IMR-90 (cell line): ENCODE results near the gene CAPS2. TPM values are rescaled to one million over a fixed set of nuclear protein-coding genes. Genes with fewer than 3 reads are reported as not detected.

Experiments used
- ATAC-seq: fragments of 200-7000 bp; cut with Tn5 transposase; 2 replicates; pipeline ENCODE4 v1.9.1; 2020; ENCODE audit warnings: low read depth, mild to moderate bottlenecking, moderate library complexity
- BruUV-seq: library from RNA; stranded (reverse); fragments of 400-500 nt; replicated peaks from 2 replicates; lab custom pipeline; 2021; lab: Mats Ljungman, UMichigan
- CTCF ChIA-PET: fragments of 300-600 bp; formaldehyde crosslinking; extraction: SDS; loops from one replicate; lab custom pipeline; 2021; ENCODE audit warnings: antibody characterized with exemption; lab: Yijun Ruan, JAX
- POLR2A ChIA-PET: fragments of 300-600 bp; sonication (Branson Sonifier 250); formaldehyde crosslinking; loops from one replicate; lab custom pipeline; 2022; ENCODE audit warnings: antibody characterized with exemption; ENCODE audit not compliant: unreplicated experiment; lab: Charles Lee
- DNase-seq: peaks from one replicate; pipeline ENCODE4 v3.0.0; 2013
- H2AFZ ChIP-seq: replicated peaks from 2 replicates; pipeline ENCODE3; 2013; ENCODE audit warnings: low read length, mild to moderate bottlenecking; ENCODE audit not compliant: poor library complexity
- H2AK5ac ChIP-seq: 2 replicates; pipeline ENCODE4 v1.6.1; 2013; ENCODE audit warnings: low read depth, low read length, inconsistent platforms
- H2AK9ac ChIP-seq: replicated peaks from 2 replicates; pipeline ENCODE3; 2013; ENCODE audit warnings: mild to moderate bottlenecking, low read depth, low read length, moderate library complexity; ENCODE audit not compliant: poor library complexity
- H2BK120ac ChIP-seq: 2 replicates; pipeline ENCODE4 v1.6.1; 2013; ENCODE audit warnings: low read depth, low read length, inconsistent platforms
- H2BK15ac ChIP-seq: 3 replicates; pipeline ENCODE4 v1.6.1; 2013; ENCODE audit warnings: low read depth, low read length, inconsistent platforms
- H2BK20ac ChIP-seq: 2 replicates; pipeline ENCODE4 v1.6.1; 2013; ENCODE audit warnings: low read depth, mild to moderate bottlenecking, inconsistent platforms, low read length, moderate library complexity
- H2BK5ac ChIP-seq: 2 replicates; pipeline ENCODE4 v1.6.1; 2013; ENCODE audit warnings: mild to moderate bottlenecking, low read depth, low read length, inconsistent platforms; ENCODE audit not compliant: poor library complexity, severe bottlenecking
- H3K14ac ChIP-seq: replicated peaks from 2 replicates; pipeline ENCODE4 v1.6.1; 2013; ENCODE audit warnings: low read depth, low read length, inconsistent platforms
- H3K18ac ChIP-seq: 2 replicates; pipeline ENCODE4 v1.6.1; 2013; ENCODE audit warnings: low read depth, low read length, control low read depth
- H3K23ac ChIP-seq: 2 replicates; pipeline ENCODE4 v1.6.1; 2013; ENCODE audit warnings: low read depth, low read length, inconsistent platforms
- H3K27ac ChIP-seq: 2 replicates; pipeline ENCODE4 v1.5.1; 2013; ENCODE audit warnings: mild to moderate bottlenecking, control low read depth, low read length; ENCODE audit not compliant: insufficient read depth
- H3K27me3 ChIP-seq: 2 replicates; pipeline ENCODE4 v1.6.1; 2013; ENCODE audit warnings: low read length; ENCODE audit not compliant: control insufficient read depth, insufficient read depth
- H3K36me3 ChIP-seq: 2 replicates; pipeline ENCODE4 v1.6.1; 2013; ENCODE audit warnings: low read length, mixed read lengths; ENCODE audit not compliant: control insufficient read depth, insufficient read depth
- H3K4ac ChIP-seq: 2 replicates; pipeline ENCODE4 v1.6.1; 2013; ENCODE audit warnings: low read depth, low read length, inconsistent platforms
- H3K4me1 ChIP-seq: 2 replicates; pipeline ENCODE4 v1.6.1; 2013; ENCODE audit warnings: low read length, mixed read lengths; ENCODE audit not compliant: control insufficient read depth, insufficient read depth
- H3K4me2 ChIP-seq: 2 replicates; pipeline ENCODE4 v1.6.1; 2013; ENCODE audit warnings: low read depth, mild to moderate bottlenecking, control low read depth, low read length, moderate library complexity
- H3K4me3 ChIP-seq: 2 replicates; pipeline ENCODE4 v1.5.1; 2013; ENCODE audit warnings: low read depth, mild to moderate bottlenecking, control low read depth, low read length, moderate library complexity; ENCODE audit not compliant: insufficient read depth
- H3K56ac ChIP-seq: 2 replicates; pipeline ENCODE4 v1.6.1; 2013; ENCODE audit warnings: low read length, inconsistent platforms; ENCODE audit not compliant: insufficient read depth; ENCODE audit errors: extremely low read depth
- H3K79me1 ChIP-seq, 2 experiments: 2 replicates each; pipeline ENCODE4 v1.6.1; 2013; ENCODE audit warnings: low read length in 2 of 2, inconsistent platforms in 1 of 2, low read depth in 1 of 2
- H3K9ac ChIP-seq: 2 replicates; pipeline ENCODE4 v1.6.1; 2013; ENCODE audit warnings: low read depth, low read length, control low read depth
- H3K9me1 ChIP-seq: 2 replicates; pipeline ENCODE4 v1.6.1; 2013; ENCODE audit warnings: low read length, inconsistent platforms; ENCODE audit not compliant: insufficient read depth
- H3K9me3 ChIP-seq: 2 replicates; pipeline ENCODE4 v1.6.1; 2013; ENCODE audit warnings: low read length; ENCODE audit not compliant: control insufficient read depth, insufficient read depth
- H4K20me1 ChIP-seq: 2 replicates; pipeline ENCODE4 v1.6.1; 2013; ENCODE audit warnings: low read length, inconsistent platforms; ENCODE audit not compliant: insufficient read depth
- H4K5ac ChIP-seq: 2 replicates; pipeline ENCODE4 v1.6.1; 2013; ENCODE audit warnings: mild to moderate bottlenecking, low read depth, low read length, control low read depth
- H4K8ac ChIP-seq, 2 experiments: 2 replicates each; pipeline ENCODE4 v1.6.1; 2013; ENCODE audit warnings: low read depth in 2 of 2, low read length in 2 of 2, control low read depth in 1 of 2, inconsistent platforms in 1 of 2
- H4K91ac ChIP-seq: 2 replicates; pipeline ENCODE4 v1.6.1; 2013; ENCODE audit warnings: low read depth, low read length, inconsistent platforms; ENCODE audit not compliant: insufficient read depth
- BHLHE40 ChIP-seq: fragments of 150-350 bp; IDR thresholded peaks from 2 replicates; pipeline ENCODE4 v1.6.1; 2016; ENCODE audit warnings: mild to moderate bottlenecking, low read depth, low read length
- CHD1 ChIP-seq: IDR thresholded peaks from 2 replicates; pipeline ENCODE4 v1.6.1; 2012; ENCODE audit warnings: low read depth, low read length, improper control_type of control experiment
- FOS ChIP-seq: fragments of 150-350 bp; IDR thresholded peaks from 2 replicates; pipeline ENCODE4 v1.6.1; 2016; ENCODE audit warnings: low read depth, low read length
- MAFK ChIP-seq: IDR thresholded peaks from 2 replicates; pipeline ENCODE4 v1.6.1; 2012; ENCODE audit warnings: low read depth, low read length, improper control_type of control experiment
- MAZ ChIP-seq: IDR thresholded peaks from 2 replicates; pipeline ENCODE4 v1.6.1; 2012; ENCODE audit warnings: low read depth, mild to moderate bottlenecking, low read length, improper control_type of control experiment, moderate library complexity, borderline replicate concordance
- MXI1 ChIP-seq: IDR thresholded peaks from 2 replicates; pipeline ENCODE4 v1.6.1; 2012; ENCODE audit warnings: low read depth, mild to moderate bottlenecking, low read length, moderate library complexity, borderline replicate concordance
- NFE2L2 ChIP-seq: fragments of 150-350 bp; IDR thresholded peaks from 2 replicates; pipeline ENCODE4 v1.6.1; 2016; ENCODE audit warnings: low read depth, mild to moderate bottlenecking, low read length
- POLR2A ChIP-seq: IDR thresholded peaks from 2 replicates; pipeline ENCODE4 v1.6.1; 2012; ENCODE audit warnings: mild to moderate bottlenecking, low read depth, low read length
- RAD21 ChIP-seq: IDR thresholded peaks from 2 replicates; pipeline ENCODE4 v1.6.1; 2012; ENCODE audit warnings: low read length, improper control_type of control experiment
- RCOR1 ChIP-seq: IDR thresholded peaks from 2 replicates; pipeline ENCODE4 v1.6.1; 2012; ENCODE audit warnings: mild to moderate bottlenecking, low read length, improper control_type of control experiment; ENCODE audit not compliant: insufficient replicate concordance
- RFX5 ChIP-seq: IDR thresholded peaks from 2 replicates; pipeline ENCODE4 v1.8.0; 2012; ENCODE audit warnings: low read depth, mild to moderate bottlenecking, low read length, moderate library complexity
- WGBS, 2 experiments: methylation state at CpG; one replicate each; pipeline versions ENCODE4 v1.1.5 to v1.1.7; 2013; ENCODE audit warnings: missing lambda C conversion rate in 2 of 2; ENCODE audit not compliant: insufficient read length in 1 of 2; ENCODE audit errors: extremely low coverage in 2 of 2; 5-methylcytosine and 5-hydroxymethylcytosine counted together
- dilution Hi-C: fragments of 300-500 bp; cut with HindIII; formaldehyde crosslinking; loops from one replicate; pipeline ENCODE4 v1.14.3; 2018; ENCODE audit warnings: low sequenced_read_pairs; ENCODE audit not compliant: unreplicated experiment
- in situ Hi-C: fragments of 300-500 bp; cut with MboI; formaldehyde crosslinking; loops from 3 replicates; pipeline ENCODE4 v1.14.3; 2019; ENCODE audit warnings: low sequenced_read_pairs, inconsistent platforms, mixed read lengths
- intact Hi-C: fragments of 100-400 bp; cut with micrococcal nuclease; formaldehyde crosslinking; loops from 2 replicates; pipeline ENCODE4 v1.10.0; 2022
- polyA plus RNA-seq, 3 experiments: library from polyadenylated mRNA; depleted of rRNA; stranded (reverse); fragments of >200 nt; gene quantifications; 2 replicates each; pipeline ENCODE4 v1.2.3, GENCODE V29; 2012; ENCODE audit warnings: low replicate concordance in 1 of 3
- total RNA-seq: library from RNA; depleted of rRNA; stranded (reverse); fragments of >200 nt; gene quantifications from 2 replicates; pipeline ENCODE4 v1.2.3, GENCODE V29; 2012

CAPS2 gene
- total and polyA plus RNA-seq, 2 of the 4 experiments (the other 2 are of a cell fraction): 1.2 to 2.7 TPM

DNA sequence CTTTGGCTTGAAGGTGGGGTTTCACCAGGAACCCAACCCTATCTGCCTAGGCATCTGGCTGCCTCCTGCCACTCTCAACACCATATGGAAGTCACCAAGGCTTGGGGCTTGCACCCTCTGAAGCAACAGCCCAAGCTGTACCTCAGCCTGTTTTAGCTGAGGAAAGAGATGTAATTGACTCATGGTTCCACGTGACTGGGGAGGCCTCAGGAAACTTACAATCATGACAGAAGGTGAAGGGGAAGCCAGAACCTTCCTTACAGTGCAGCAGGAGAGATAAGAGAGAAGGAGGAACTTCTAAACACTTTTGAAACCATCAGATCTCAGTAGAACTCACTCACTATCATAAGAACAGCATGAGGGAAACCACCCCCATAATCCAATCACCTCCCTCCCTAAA, 31.3 kb upstream of the CAPS2 start:
- Histone ChIP-seq H4K20me1 (no peaks in the 10 kb centered on the region), H3K18ac (no peak overlapping the region), H3K79me1 (no peaks in the 10 kb centered on the region), H2BK15ac (no peak overlapping the region), H2AK5ac (no peak overlapping the region), H4K8ac (no peak overlapping the region), H3K23ac (no peak overlapping the region), H3K56ac (no peak overlapping the region), H3K4ac (no peak overlapping the region), H3K27ac (no peak overlapping the region), H2BK20ac (no peak overlapping the region), H4K5ac (no peak overlapping the region), H4K91ac (no peak overlapping the region), H3K27me3 (no peaks in the 10 kb centered on the region; the same call in 1 of the 2 replicates), H2BK5ac (no peak overlapping the region), H3K9me1 (no peaks in the 10 kb centered on the region), H3K36me3 (no peaks in the 10 kb centered on the region), H3K4me2 (no peak overlapping the region), H2BK120ac (no peak overlapping the region), H2AK9ac (no peak overlapping the region), H2AFZ (no peak overlapping the region), H3K4me3 (no peak overlapping the region), H3K9me3 (no peaks in the 10 kb centered on the region), H3K14ac (no peak overlapping the region), H3K9ac (no peak overlapping the region), H3K4me1 (peaks cover 1% of the 10 kb centered on the region; the same call in 1 of the 2 replicates)
- DNase-seq: no peak
- no TSS peak for BruUV-seq
- TF ChIP-seq CHD1 (no peak), RCOR1 (no peak), POLR2A (no peak), MAFK (no peak), NFE2L2 (no peak), FOS (no peak), RAD21 (no peak), BHLHE40 (no peak), MXI1 (no peak), MAZ (no peak), RFX5 (no peak)
- in situ Hi-C loops: no loop called here
- intact Hi-C loops: no loop called here
- CTCF ChIA-PET: no interaction called here
- no CpG with 5 or more reads among the region's 1 CpG for WGBS, 2 experiments
- POLR2A ChIA-PET: no interaction called here
- ATAC-seq: no peak
- dilution Hi-C loops: no loop called here
